OCI-LY7 (cell line): Measurements from ENCODE around the gene TET3. TPM values are rescaled to one million over a fixed set of nuclear protein-coding genes. Genes with fewer than 3 reads are reported as not detected.
A peak's percentile ranks its signal among the peaks of the same experiment; 100 is the strongest.

ENCODE experiments used
- BruUV-seq: library from RNA; stranded (reverse); fragments of 400-500 nt; replicated peaks from 2 replicates; lab custom pipeline; 2021; lab: Mats Ljungman, UMichigan
- CTCF ChIA-PET: fragments of 300-600 bp; sonication (Branson Sonifier 250); formaldehyde crosslinking; loops from one replicate; lab custom pipeline; 2022; ENCODE audit warnings: antibody characterized with exemption; ENCODE audit not compliant: unreplicated experiment; lab: Charles Lee
- POLR2A ChIA-PET: fragments of 300-600 bp; sonication (Branson Sonifier 250); formaldehyde crosslinking; loops from one replicate; lab custom pipeline; 2022; ENCODE audit warnings: antibody characterized with exemption; lab: Charles Lee
- DNase-seq: peaks from one replicate; pipeline ENCODE4 v3.0.0-alpha.2; 2015; ENCODE audit warnings: low spot score
- H2AFZ ChIP-seq: fragments of 200-600 bp; sonication (generic), shearing (Covaris generic); 2 replicates; pipeline ENCODE4 v1.6.1; 2014; ENCODE audit warnings: mild to moderate bottlenecking, antibody characterized with exemption, low read length, moderate library complexity
- H3K27ac ChIP-seq: fragments of 200-600 bp; sonication (generic); 2 replicates; pipeline ENCODE4 v1.5.1; 2014; ENCODE audit warnings: mixed run types, low read depth, mild to moderate bottlenecking, moderate library complexity, low read length, inconsistent platforms; ENCODE audit not compliant: poor library complexity, severe bottlenecking
- H3K36me3 ChIP-seq: fragments of 200-600 bp; sonication (generic); 2 replicates; pipeline ENCODE4 v1.6.1; 2014; ENCODE audit warnings: mild to moderate bottlenecking, antibody characterized with exemption, low read length, moderate library complexity, mixed read lengths; ENCODE audit not compliant: insufficient read depth
- H3K4me1 ChIP-seq: fragments of 200-600 bp; sonication (generic); 2 replicates; pipeline ENCODE4 v1.5.1; 2014; ENCODE audit warnings: mild to moderate bottlenecking, low read length; ENCODE audit not compliant: insufficient read depth, poor library complexity, severe bottlenecking
- H3K4me2 ChIP-seq: fragments of 200-600 bp; sonication (generic); 2 replicates; pipeline ENCODE4 v1.6.1; 2014; ENCODE audit warnings: mild to moderate bottlenecking, low read length
- H3K4me3 ChIP-seq: fragments of 200-600 bp; sonication (generic); 2 replicates; pipeline ENCODE4 v1.5.1; 2014; ENCODE audit warnings: mild to moderate bottlenecking, low read depth, low read length; ENCODE audit not compliant: poor library complexity, severe bottlenecking
- H3K79me2 ChIP-seq: fragments of 200-600 bp; sonication (generic); 2 replicates; pipeline ENCODE4 v1.6.1; 2016; ENCODE audit warnings: low read depth, mild to moderate bottlenecking, low read length, moderate library complexity, mixed read lengths; ENCODE audit not compliant: insufficient read depth
- H3K9me2 ChIP-seq: fragments of 200-600 bp; sonication (generic); 2 replicates; pipeline ENCODE4 v1.6.1; 2016; ENCODE audit warnings: mild to moderate bottlenecking, low read length, mixed read lengths; ENCODE audit not compliant: insufficient read depth
- H3K9me3 ChIP-seq: fragments of 200-600 bp; sonication (generic); 2 replicates; pipeline ENCODE4 v1.6.1; 2014; ENCODE audit warnings: mild to moderate bottlenecking, mixed run types, low read length, mixed read lengths
- H4K20me1 ChIP-seq: fragments of 200-600 bp; sonication (generic); 2 replicates; pipeline ENCODE4 v1.6.1; 2014; ENCODE audit warnings: mild to moderate bottlenecking, antibody characterized with exemption, low read length, moderate library complexity, mixed read lengths; ENCODE audit not compliant: insufficient read depth
- EZH2phosphoT487 ChIP-seq: fragments of 200-600 bp; sonication (generic); IDR thresholded peaks from 2 replicates; pipeline ENCODE4 v1.6.1; 2018; ENCODE audit warnings: low read depth, borderline replicate concordance, mild to moderate bottlenecking, mixed run types, antibody characterized with exemption, low read length, moderate library complexity, mixed read lengths
- intact Hi-C: fragments of 100-400 bp; cut with micrococcal nuclease; formaldehyde crosslinking; loops from one replicate; pipeline ENCODE4 v1.10.0; 2022; ENCODE audit not compliant: unreplicated experiment
- total RNA-seq, 2 experiments: library from RNA; depleted of rRNA in 1 of 2; stranded (reverse); fragments of >200 nt in 1 of 2; shearing (Covaris generic) in 1 of 2; gene quantifications; 2 replicates each; pipeline ENCODE4 v1.2.3, GENCODE V29; 2014 to 2022
- TF ChIP-seq, protein P1 (sequence below): fragments of 200-600 bp; sonication (generic); conservative IDR thresholded peaks from 2 replicates; pipeline ENCODE4 v1.5.1; 2014; ENCODE audit warnings: mild to moderate bottlenecking, antibody characterized with exemption, low read length, moderate library complexity, mixed read lengths

TET3 gene
- total RNA-seq, 2 experiments from 2014 or later = 14.7 to 25.2 TPM

DNA sequence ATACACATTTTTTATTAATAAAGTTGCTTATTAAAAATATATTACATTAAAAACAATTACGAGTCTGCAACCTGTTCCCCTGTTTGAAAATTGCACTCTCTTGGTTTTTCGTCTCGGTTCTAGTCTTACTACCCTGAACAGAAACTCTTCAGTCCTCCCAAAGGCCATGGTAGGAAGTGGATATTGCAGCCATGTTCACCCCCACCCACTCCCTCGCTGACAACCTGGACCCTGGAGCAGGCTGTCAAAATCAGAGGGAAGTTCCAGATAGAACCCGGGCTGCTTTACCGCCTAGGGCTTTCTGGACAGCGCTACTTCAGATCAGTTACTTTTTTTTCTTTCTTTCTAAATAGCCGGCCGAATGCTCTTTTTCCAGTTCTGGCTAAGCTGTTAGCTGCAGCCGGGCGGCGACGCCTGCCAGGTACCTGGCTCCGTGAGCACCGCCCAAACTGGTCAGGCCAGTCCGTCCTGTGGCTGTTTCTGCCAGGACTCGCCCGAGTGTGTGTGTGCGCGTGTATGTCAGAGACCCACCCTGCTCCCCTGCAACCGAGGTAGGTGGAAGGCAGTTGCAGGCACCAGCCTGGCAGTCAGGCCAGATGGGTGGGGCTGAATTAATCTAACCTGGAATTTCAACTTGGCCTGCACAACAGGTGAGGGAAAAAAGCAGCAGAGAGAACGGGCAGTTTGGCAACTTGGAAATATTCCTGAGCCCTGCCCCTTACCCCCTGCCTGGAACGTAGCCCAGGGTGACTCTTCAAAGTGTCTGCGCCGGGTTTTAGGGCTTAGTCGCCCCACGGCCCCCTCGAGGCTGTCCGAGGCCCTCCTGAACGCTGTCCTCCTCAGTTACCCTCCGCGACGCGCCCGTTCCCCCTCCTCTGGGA is 1.1 kb upstream of the TET3 start:
- peak; percentile 31 for DNase-seq
- H3K9me3 ChIP-seq = no peaks in the 10 kb centered on the region
- H3K79me2 ChIP-seq = peaks cover 30% of the 10 kb centered on the region
- BruUV-seq = no TSS peak
- H4K20me1 ChIP-seq = no peaks in the 10 kb centered on the region
- no peak for TF ChIP-seq EZH2phosphoT487
- TF ChIP-seq, protein P1, sequence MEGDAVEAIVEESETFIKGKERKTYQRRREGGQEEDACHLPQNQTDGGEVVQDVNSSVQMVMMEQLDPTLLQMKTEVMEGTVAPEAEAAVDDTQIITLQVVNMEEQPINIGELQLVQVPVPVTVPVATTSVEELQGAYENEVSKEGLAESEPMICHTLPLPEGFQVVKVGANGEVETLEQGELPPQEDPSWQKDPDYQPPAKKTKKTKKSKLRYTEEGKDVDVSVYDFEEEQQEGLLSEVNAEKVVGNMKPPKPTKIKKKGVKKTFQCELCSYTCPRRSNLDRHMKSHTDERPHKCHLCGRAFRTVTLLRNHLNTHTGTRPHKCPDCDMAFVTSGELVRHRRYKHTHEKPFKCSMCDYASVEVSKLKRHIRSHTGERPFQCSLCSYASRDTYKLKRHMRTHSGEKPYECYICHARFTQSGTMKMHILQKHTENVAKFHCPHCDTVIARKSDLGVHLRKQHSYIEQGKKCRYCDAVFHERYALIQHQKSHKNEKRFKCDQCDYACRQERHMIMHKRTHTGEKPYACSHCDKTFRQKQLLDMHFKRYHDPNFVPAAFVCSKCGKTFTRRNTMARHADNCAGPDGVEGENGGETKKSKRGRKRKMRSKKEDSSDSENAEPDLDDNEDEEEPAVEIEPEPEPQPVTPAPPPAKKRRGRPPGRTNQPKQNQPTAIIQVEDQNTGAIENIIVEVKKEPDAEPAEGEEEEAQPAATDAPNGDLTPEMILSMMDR = no peak
- no peaks in the 10 kb centered on the region for H3K9me2 ChIP-seq
- peaks cover 25% of the 10 kb centered on the region for H3K36me3 ChIP-seq
- no peak overlapping the region for H3K27ac ChIP-seq
- peak overlapping the region; percentile 79 for H3K4me2 ChIP-seq
- H2AFZ ChIP-seq = peak overlapping the region; percentile 34; the same call in 1 of the 2 replicates
- peak overlapping the region; percentile 66 for H3K4me3 ChIP-seq
- peaks cover 54% of the 10 kb centered on the region for H3K4me1 ChIP-seq
- intact Hi-C loops = loop anchor here (5.0 kb wide), 2 partner anchors 56 to 164 kb away; partner anchors contain the start of genes BOLA3 and DGUOK
- CTCF ChIA-PET = interaction anchor here (0.6 kb wide), 1 partner anchor 159 kb away, joined by 3 read pairs; no protein-coding TSS in a partner anchor
- POLR2A ChIA-PET = no interaction called here

GRCh38 chr2:73984922-73985307 is 205 bp downstream of the TET3 start:
- no peaks in the 10 kb centered on the region for H4K20me1 ChIP-seq
- intact Hi-C loops = loop anchor here (5.0 kb wide), 2 partner anchors 58 to 162 kb away; partner anchors contain the start of genes BOLA3 and DGUOK
- no TSS peak for BruUV-seq
- H3K9me2 ChIP-seq = no peaks in the 10 kb centered on the region
- ChIA-PET POLR2A (interaction anchor here (0.5 kb wide), 1 partner anchor 55 kb away, joined by 5 read pairs; no protein-coding TSS in a partner anchor), CTCF (no interaction called here)
- peak overlapping the region; percentile 79; the same call in 1 of the 2 replicates for H3K4me2 ChIP-seq
- peaks cover 64% of the 10 kb centered on the region for H3K4me1 ChIP-seq
- peaks cover 43% of the 10 kb centered on the region for H3K79me2 ChIP-seq
- no peaks in the 10 kb centered on the region for H3K9me3 ChIP-seq
- H3K36me3 ChIP-seq = peaks cover 38% of the 10 kb centered on the region
- peak overlapping the region; percentile 66 for H3K4me3 ChIP-seq
- H3K27ac ChIP-seq = no peak overlapping the region
- no peak for TF ChIP-seq EZH2phosphoT487
- TF ChIP-seq, protein P1 = no peak
- no peak for DNase-seq
- no peak overlapping the region for H2AFZ ChIP-seq
